Transverse colon (tissue), 4 donors: Measurements from ENCODE around the gene ACAP1.

Source experiments
- EP300 ChIP-seq: sonication (generic); formaldehyde crosslinking; IDR thresholded peaks from one replicate; pipeline ENCODE4 v1.6.1; 2017; ENCODE audit warnings: antibody characterized with exemption, low read depth
- POLR2A ChIP-seq: fragments of 450-650 bp; IDR thresholded peaks from one replicate; pipeline ENCODE4 v1.6.1; 2016; ENCODE audit warnings: antibody characterized with exemption, mild to moderate bottlenecking, moderate library complexity
- POLR2AphosphoS5 ChIP-seq, 3 donors: sonication (generic); formaldehyde crosslinking; IDR thresholded peaks; one replicate each; pipeline ENCODE4 v1.6.1; 2016; ENCODE audit warnings: antibody characterized with exemption in 3 of 3
- TF ChIP-seq, protein P1 (sequence below), 5 experiments: fragments of 200-600 bp in 3 of 5; fragments of 450-650 bp in 2 of 5; sonication (generic) in 3 of 5; IDR thresholded peaks; 1 replicate in 2 of 5; 2 replicates in 3 of 5; pipeline ENCODE4 v1.5.1; 2016 to 2017; ENCODE audit warnings: antibody characterized with exemption in 5 of 5, inconsistent platforms in 3 of 5, mild to moderate bottlenecking in 2 of 5, moderate library complexity in 1 of 5

DNA sequence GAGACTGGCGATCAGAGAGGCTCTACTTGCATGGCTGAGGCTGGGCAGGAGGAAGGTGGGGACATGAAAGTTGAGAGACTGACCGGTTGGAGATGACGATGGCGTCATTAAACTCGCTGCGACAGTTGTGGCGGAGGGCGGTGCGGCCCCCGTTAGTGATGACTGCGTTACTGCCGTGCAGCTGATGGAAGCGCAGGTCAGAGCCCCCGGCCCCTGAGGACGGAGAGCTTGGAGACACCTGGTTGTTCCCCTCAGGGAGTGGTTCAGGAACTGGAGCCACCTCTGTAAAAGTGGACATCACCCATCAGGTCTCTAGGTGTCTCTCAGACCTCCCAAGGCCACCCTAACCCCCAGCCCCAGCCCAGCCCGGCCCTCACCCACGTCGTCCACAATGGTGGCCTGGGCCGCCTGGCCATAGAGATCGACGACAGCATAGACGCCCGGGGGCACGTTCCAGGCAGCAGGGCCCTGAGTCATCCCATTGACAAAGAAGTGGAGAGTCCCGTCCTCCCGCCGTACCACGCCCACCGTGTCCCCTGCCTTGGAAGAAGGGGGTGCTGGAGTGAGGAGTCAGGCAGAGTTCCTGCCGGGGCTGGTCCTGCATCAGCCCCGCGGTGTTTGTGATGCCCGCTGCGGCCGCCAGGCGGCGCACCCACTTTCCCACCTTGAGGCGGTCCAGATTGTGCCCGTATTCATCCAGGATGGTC is 12.4 kb upstream of the ACAP1 start:
- TF ChIP-seq, protein P1, sequence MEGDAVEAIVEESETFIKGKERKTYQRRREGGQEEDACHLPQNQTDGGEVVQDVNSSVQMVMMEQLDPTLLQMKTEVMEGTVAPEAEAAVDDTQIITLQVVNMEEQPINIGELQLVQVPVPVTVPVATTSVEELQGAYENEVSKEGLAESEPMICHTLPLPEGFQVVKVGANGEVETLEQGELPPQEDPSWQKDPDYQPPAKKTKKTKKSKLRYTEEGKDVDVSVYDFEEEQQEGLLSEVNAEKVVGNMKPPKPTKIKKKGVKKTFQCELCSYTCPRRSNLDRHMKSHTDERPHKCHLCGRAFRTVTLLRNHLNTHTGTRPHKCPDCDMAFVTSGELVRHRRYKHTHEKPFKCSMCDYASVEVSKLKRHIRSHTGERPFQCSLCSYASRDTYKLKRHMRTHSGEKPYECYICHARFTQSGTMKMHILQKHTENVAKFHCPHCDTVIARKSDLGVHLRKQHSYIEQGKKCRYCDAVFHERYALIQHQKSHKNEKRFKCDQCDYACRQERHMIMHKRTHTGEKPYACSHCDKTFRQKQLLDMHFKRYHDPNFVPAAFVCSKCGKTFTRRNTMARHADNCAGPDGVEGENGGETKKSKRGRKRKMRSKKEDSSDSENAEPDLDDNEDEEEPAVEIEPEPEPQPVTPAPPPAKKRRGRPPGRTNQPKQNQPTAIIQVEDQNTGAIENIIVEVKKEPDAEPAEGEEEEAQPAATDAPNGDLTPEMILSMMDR (IDR thresholded peaks at IDR 0.05): peak; percentile 78 to 91 (median 87)
- TF ChIP-seq POLR2AphosphoS5 (IDR thresholded peaks at IDR 0.05): no peak
- TF ChIP-seq POLR2A: no peak
- TF ChIP-seq EP300: no peak
